HG03064 (cell line): Measurements from ENCODE around the gene SCN1A.

Experiments used
- ATAC-seq: cut with Tn5 transposase; IDR thresholded peaks from one replicate; pipeline ENCODE4 v1.9.1; 2021; ENCODE audit warnings: low read depth; ENCODE audit not compliant: unreplicated experiment

The SCN1A gene

DNA sequence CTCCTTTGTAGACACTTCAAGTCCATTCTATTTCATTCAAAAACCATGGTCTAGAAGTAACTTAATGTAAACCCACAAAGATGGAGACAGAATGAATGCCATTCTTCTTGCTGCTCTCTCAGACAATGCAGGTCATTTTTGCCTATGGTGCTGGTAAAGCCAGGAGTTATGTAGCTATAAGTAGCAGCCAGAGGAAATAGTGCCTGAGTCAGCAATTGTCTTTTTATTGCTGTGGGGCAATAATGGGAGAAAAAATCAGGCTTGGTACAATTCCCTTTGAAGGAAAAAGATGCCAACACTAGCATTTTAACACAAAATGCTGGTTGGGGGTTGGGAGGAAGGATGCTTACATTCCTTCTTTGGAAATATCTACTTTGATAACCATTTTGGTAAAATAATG is 43.5 kb downstream of the SCN1A start:
- no peak for ATAC-seq

DNA sequence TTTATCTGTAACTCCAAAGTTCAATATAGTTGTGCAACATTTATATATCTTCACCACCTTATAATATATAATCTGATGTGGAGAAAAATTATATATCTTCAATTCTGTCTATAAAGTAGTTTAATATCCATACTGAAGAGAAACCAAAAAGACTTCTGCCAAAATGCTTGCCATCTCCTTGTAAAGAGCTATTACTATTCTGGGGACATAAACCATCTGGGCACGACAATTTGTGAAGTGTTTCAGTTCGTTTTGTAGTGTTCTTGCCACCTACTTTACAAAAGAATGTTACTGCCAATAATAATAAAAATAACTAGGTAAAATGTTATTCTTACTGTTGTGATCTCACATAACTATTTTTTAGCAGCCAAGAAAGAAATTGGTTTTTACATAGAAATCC is 45.1 kb downstream of the SCN1A start:
- ATAC-seq = no peak

DNA sequence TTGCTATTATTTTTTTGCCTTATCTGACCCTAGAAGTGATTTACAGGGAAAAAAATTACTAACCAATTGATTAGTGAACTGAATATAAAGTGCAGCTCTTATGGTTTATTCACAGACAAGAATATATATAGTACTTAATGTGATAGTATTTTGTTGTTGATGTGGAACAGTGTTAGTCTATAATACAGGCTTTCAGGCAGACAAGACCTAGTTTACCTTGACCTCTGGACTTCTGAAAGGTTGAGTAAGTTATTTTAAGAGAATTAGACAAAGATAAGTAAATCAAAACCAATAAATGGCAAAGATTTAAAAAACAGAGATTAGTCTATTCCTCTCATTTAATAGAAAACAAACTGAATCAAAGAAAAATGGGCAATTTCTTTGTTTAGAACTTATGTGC is 46.0 kb downstream of the SCN1A start:
- ATAC-seq = no peak

DNA sequence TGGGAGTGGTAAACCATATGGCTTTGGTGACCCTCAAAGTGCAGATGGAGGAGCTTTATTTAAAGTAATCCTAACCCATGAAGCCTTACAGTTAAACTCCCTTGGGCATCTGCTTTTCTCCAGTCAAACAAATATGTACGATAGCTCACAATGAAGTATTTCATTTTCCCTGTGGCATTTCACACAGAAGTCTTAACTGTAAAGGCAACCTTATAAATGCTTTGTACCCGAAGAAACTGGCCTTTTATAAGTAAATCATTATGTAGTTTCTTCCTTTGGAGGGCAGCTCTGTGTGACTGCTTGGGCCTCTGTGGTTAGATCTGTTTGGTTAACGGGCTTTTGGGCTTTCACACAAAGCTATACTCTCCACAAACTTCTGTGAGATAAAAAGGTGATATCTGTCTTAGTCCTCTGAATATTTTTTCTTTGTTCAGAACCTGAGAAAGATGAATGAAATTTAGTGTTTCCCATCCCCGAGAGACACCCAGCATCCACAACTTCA is 46.6 kb downstream of the SCN1A start:
- no peak for ATAC-seq

DNA sequence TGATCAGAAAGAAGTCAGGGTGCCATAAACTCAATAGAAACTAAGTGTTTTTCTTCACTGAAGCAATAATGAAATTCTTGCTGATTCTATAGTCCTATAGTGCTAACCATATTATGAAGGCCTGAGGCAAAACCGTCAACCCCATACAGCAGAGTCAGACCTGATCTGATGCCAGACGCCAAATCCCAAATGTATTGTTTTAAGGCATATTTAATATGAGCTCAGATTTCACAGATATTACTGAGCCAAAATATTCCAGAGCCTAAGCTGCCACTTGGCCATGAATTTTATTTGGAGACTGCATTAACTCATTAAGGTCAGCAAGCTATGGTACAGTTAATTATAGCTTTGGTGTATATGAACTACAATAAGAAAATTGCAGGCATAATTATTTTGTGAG is 53.4 kb downstream of the SCN1A start:
- no peak for ATAC-seq

DNA sequence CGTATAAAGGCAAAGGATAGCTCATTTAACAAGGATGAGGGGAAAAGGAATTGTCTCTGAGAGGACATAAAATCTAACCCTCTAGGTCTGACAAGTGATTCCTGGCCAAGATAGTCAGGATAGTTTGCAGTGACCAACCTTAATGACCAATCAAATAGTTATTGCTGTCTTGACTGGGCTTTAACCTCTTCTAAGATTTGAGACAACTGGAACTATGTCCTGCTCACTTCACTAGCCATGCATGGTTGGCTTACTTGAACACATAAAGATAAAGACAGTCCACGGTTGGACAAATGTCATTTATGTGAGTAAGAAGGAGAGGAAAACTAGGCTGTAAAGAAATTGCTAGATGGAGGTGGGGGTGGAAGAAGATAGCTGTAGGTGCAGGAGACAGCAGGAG is 53.8 kb downstream of the SCN1A start:
- no peak for ATAC-seq

DNA sequence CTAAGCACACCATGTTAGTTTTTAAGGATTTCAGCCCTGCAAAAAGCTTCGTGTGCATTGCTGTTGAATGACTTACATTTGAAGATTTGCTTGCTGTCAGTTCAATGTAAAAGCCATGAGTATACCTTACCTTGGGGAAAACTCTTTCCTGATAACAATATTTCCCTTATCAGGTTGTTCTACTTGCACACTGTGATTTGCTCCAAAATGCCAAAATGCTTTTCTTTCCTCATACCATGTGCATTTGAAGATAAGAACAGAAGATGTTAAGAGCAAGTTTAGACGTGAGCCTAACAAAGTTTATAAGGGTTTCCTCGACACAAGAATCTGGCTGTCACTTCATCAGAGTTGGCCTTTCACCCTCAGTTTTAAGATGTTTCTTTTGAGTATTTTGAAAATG is 57.6 kb downstream of the SCN1A start:
- no peak for ATAC-seq

DNA sequence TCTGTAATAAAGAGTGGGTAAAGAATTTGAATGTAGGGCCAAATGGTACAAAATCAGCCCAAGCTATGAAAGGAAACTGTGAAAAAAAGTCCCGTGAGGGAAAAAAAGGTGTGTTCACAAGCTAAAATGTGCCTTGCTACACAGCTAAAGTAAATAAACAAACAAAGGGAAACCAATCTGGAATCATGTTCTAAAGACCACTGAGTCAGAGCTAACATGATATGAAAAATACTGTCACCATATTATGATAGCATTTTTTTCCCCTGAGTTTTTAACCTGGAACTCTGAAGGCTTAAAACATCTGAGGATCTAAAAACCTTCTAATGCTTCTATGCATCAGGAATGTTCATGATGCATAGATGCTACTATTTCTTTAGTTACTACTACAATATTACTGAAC is 58.8 kb downstream of the SCN1A start:
- no peak for ATAC-seq

DNA sequence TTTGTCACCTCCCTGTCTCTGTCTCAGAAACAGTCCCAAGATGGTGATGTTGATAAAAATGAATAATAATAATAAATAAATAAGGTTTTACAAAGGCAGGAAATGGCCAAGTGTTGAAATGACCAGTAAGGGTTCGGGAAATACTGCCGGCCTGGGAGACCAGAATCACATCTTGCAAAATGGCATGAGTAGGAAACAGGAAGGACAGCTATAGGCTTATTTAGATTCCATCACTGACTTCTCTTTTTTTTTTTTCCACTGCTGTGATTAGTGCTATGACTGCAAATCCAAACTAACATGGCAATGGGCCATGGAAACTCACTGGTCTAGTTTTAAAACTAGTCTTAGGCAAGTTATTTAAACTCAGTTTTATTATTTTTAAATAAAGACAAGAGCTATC is 60.6 kb downstream of the SCN1A start:
- ATAC-seq = no peak

DNA sequence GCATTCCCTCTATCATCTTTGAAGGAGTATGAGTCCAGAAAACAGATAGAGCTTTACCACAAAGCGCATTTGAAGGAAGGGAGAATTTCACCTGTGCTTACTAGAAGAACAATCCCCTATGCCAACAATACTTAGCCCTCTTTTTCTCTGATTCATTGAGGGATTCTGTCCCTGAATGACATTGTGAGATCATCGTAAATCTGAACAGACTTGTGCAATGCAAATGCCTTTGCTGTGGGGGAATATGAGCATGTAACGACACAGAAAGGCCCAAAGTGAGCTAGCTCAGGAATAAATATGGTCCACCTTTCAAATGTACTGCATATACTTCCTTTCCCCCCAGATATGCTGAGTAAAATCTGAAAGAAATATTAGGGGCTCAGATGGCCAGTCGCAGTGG is 67.6 kb downstream of the SCN1A start:
- ATAC-seq = no peak

DNA sequence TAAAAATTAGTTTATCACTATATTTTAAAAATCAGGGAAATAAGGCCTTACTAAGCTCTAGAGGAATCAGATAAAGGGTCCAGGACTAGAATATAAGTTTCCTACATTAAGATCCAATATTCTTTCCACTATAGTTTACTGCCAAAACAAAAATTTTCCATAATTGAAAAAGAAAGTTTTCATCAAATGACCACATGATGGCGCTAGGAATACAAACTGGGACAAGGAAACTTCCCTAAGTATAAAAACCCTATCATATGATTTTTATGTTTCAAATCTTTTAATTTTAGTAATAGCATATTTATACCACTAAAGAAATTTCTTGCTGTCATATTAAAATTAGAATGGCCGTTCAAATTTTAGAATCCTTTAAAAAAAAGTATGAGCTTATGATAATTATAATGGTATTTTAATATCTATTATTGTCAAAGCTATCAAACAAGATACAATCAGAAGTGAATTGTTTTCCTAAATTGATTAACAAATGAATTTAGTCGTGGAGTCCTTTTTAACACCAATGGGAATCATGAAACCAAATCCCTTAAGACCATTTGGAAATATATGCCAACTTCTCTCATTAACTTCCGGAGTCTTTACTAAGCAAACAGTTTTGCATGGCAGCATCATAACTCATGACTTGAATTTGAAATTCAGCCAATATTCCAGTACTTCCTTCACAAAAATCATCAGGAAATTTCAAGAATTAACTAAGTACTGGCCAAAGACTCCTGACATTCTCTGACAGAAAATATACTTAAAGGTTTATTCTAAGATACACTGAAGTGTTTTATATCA is 70.3 kb downstream of the SCN1A start:
- no peak for ATAC-seq

DNA sequence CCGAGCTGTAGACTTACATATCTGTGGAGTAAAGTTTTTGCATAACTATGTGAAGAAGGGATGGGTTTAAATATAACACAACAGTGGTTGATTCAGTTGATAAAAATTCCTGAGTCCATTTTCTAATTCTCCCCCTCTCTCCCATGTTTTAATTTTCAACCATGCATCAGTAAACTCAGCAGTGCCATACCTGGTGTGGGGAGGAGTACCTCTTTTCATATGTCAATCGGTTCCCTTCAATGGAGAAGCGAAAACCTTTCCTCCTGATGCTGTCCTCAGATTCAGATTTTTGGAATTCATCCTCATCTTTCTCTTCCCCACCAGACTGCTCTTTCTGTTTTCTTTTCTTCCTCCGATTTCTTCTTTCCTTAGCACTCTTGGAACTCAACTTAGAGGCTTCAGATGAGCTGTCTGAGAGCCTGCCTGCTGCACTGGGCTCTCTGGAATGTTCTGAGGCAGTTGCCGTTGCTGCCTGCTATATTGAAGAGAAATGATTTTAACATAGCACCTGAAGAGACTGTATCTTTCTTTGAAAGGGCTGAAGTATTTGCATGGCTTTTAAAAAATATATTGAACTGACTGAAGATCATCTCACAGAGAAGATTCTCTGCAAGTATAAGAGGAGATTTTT is 82.9 kb downstream of the SCN1A start:
- ATAC-seq = no peak

DNA sequence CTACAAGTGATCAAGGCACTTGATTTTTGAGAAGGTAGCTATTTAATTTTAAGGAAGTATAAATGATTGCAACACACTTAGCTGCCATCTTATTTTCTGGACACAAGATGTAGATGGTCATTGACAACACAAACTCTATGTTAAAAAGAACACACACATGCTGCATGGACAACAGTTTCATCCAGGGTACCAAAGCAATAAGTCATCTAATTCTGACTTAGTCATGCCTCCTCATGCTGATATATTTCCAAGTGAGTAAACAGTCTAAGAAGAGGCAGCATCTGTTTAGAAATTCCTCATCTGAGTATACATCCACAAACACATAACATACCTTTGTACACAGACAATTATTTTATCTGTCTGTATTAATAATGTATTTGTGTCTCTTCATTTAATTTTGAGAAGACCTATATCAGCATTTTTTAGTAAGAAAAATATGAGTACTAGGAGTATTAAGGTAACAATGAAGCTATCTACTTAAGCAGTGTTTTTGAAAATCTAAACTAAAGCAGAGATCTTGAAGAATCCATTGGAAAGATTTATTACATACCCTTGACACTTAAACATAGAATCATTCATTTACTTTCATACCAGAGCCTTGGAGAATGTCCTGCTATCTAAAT is 84.9 kb downstream of the SCN1A start:
- no peak for ATAC-seq

DNA sequence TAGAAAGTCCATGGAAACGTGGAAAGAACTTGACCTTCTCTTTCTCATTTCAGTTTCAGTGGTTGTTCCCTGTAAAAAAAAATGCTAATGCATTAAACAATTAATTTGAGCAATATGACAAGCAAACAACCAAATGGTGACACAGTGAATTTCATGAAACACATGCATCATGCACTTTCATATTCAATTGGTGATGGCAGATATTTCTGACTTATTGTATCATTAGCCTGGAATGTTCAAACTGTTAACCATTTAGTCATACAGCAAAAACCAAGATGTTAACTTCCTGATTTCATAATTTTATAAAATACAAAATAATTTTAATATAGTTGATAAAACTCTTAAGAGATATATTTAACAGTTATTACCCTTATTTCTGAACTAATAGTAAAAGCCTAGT is 85.5 kb downstream of the SCN1A start:
- no peak for ATAC-seq

DNA sequence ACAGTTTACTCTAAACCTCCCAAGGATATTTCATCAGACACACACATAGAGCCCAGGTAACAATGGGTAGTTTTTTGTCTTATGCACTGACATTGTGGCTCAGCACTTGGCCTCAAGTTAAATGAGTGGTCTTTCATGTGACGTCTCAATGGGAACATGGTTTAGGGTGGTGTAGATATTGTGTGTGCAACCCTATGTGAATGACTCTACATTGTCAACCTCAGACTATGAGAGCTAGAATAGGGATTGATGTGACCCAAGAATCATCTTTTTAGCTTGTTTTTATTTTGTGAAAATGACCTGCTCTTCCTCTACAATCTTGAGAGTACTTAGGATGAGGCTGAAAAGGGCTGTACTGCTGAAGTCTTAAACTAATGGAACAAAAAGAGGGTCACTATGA is 86.2 kb downstream of the SCN1A start:
- no peak for ATAC-seq

DNA sequence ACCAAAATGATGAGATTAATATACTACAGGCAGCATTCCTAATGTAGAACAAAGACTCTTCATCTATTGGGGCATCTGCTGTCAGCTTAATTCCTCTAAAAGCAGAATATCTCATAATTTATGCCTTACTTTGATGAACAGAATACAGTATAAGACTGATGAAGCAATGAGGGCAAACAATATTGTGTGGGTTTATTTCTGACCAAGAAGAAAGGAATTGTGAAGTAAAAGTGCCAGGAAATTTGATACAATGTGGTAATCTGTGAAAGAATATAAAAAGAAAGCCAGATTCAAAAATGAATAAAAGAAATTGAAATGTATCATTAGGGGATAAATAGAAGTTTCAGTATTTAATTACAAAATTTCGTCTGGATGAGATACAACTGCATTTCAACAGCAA is 95.5 kb downstream of the SCN1A start:
- no peak for ATAC-seq

DNA sequence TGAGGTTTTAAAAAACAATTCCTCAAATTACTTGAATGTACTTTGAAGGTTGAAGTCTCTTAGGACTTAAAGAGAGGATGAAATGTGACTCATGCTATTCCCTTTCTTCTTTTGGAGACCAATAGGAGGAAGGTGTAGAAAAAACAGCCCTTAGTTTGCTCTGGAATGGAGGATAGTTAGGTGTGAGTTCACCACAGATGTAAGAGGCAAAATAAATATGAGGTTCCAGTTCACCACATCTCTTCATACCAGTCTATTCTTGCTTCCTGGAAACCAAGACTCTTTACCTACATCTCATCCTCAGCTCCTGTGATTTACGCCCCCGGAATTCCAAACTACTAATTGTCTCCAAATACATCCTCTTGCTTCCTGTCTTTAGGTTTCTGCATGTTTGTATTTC is 96.8 kb downstream of the SCN1A start:
- no peak for ATAC-seq

DNA sequence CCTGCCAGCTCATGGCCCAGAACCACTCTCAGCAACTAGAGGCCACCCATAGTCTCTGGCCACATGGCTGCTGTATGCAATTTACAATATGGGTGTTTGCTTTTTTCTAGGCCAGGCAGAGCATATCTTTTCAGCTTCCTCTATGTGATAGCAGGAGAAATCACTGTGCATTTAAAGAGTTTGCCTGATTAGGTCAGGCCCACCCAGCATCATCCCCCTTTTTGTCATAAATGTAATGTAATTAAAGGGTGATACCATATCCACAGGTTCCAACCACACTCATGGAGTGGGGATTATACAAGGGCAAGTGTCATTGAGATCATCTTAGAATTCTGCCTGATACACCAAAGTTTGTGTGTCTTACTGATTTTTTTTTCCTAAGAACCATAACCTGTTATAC is 102.5 kb downstream of the SCN1A start:
- ATAC-seq = no peak

DNA sequence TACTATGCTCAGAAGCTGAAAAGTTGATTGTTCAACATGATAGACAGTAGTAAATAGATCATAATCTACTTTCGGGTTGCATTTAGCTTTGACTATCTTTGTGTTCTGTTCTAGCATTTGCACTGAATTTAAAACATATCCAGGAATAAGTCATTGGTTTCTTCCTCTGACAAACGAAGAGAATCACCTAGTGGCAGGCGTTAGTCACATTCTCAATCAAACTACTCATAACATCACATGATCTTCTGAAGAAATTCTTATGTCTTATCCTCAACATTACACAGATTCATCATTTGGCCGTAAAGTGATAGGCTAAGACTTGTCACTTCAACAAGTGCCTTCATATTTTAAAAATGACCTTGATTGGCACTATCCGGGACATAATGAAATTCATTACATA is 110.6 kb downstream of the SCN1A start:
- ATAC-seq = no peak

DNA sequence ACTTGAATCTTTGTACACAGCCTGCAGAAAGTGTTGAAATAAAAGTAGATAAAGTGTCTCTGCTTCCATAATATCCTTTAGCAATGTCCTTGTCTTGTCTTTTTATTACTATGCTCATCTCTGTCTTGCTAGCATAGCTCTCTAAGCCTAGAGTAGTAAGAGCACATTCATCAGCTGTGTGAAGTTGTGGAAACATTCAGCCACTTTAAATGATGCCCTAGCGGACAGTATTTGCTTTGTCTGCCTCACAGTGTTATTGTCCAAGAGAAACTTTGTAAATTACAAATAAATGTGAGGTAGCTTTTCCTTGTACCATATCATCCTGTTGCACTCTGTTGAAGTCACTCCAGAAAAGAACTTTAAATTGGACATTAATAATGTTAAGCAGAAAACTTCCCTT is 113.9 kb downstream of the SCN1A start:
- no peak for ATAC-seq

DNA sequence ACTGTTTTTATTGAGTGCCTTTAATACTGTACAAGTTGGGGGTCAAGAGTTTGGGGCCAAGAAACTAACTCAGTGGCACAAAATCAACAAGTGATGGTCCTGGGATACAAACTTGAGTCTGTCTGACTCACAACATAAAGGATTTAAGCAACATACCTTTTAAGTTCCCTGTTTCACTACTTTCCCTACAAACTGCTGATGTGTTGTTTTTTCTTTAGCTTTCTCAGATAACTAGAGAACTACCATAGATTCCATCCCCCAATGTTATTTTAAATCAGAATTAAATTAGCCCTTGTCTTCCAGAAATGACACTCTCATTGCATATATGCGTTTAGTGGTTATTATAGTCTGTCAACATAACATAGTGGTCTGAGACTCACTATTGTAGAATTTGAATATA is 116.2 kb downstream of the SCN1A start:
- no peak for ATAC-seq

DNA sequence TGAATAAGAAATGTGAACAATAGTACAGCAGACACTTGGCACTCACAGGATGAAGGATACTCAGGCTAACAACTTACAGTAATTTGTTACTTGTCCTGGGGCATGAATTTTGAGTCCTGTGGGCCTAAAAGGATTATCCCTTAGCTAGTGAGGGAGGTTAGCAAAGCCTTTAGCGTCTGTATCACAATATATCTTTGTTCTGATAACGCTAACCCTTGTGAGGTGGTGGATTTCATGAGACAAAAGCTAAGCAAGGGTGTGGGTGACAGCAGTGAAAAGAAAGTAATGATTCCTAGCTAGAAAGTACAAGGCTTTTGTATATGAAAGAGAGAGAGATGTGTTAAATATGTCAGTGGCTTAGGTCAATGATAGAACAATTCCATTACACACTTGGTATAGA is 127.4 kb downstream of the SCN1A start:
- ATAC-seq = no peak
